GM10266 (cell line): ENCODE results near the gene COL6A2.

Source experiments
- DNase-seq: peaks from one replicate; pipeline ENCODE4 v3.0.0; 2012; ENCODE audit errors: extremely low spot score
- TF ChIP-seq, protein P1 (sequence below): IDR thresholded peaks from 2 replicates; pipeline ENCODE4 v1.5.1; 2012; ENCODE audit warnings: mild to moderate bottlenecking, low read depth; ENCODE audit not compliant: control insufficient read depth, insufficient read depth; ENCODE audit errors: missing control alignments

The COL6A2 gene

DNA sequence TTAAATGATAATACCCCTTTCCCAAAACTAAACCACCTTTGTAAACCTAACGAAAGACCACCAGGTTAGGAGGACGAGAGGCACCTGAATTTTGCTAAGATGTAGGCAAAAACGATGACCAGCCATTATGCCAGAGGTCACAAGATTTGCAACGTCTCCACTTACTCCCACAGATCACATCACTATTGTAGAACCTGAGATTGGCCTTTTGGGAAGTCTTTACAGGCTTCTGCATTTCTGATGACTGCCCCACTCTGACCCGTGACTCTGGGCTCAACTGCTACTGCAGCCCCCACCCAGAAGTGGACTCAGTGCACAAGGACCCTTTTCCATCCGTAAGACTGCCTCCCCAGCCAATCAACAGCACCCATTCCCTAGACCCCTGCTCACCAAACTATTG is 36.4 kb upstream of the COL6A2 start:
- TF ChIP-seq, protein P1, sequence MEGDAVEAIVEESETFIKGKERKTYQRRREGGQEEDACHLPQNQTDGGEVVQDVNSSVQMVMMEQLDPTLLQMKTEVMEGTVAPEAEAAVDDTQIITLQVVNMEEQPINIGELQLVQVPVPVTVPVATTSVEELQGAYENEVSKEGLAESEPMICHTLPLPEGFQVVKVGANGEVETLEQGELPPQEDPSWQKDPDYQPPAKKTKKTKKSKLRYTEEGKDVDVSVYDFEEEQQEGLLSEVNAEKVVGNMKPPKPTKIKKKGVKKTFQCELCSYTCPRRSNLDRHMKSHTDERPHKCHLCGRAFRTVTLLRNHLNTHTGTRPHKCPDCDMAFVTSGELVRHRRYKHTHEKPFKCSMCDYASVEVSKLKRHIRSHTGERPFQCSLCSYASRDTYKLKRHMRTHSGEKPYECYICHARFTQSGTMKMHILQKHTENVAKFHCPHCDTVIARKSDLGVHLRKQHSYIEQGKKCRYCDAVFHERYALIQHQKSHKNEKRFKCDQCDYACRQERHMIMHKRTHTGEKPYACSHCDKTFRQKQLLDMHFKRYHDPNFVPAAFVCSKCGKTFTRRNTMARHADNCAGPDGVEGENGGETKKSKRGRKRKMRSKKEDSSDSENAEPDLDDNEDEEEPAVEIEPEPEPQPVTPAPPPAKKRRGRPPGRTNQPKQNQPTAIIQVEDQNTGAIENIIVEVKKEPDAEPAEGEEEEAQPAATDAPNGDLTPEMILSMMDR = no peak
- no peak for DNase-seq

DNA sequence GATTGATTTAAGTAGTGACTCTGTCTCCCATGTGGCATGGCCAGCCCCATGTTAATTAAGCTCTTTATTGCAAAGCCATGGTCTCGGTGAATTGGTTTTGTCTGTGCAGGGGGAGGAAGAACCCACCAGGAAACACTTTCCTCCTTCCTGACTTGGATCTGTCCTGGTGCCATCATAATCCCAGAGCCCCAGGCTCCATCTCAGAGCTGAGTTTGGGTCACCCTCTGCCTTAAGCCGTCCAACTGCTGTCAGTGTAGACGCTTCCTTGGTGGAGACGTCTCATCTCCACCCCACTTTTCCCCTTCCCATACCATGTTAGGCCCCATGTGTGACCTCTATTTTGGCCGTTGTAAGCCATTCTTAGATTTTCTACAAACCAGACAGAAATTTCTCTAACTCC is 36.0 kb upstream of the COL6A2 start:
- TF ChIP-seq, protein P1 = no peak
- DNase-seq = no peak

DNA sequence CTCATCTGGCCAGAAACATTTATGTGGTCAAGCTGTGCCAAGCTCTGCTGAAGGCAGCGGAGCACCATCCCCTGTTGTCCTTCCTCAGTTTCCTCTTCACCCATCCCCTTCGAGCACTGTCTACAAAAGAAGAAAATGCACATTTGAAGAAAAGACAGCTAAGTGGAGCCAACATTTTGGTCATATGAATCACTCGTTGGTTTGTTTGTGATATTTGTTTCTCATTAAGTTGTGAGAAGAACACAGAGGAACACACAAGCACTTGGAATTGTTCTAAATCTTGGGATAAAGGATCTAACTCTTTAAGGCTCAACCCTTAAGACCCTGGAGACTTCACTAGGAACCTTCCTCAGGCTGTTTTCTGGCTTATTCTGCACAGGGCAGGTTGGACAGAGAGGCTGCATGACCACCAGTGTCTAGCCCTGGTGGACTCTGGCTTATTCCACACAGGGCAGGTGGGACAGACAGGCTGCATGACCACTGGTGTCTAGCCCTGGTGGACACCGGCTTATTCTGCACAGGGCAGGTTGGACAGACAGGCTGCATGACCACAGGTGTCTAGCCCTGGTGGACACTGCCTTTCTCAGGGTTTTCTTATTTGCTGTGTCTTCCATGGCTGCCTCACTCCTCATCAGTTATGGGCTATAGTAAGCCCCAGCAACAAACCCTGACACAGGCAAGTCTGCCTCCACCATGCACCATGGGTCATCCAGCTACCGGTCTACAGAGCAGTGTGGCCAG is 35.3 kb upstream of the COL6A2 start:
- no peak for DNase-seq
- TF ChIP-seq, protein P1 = no peak

DNA sequence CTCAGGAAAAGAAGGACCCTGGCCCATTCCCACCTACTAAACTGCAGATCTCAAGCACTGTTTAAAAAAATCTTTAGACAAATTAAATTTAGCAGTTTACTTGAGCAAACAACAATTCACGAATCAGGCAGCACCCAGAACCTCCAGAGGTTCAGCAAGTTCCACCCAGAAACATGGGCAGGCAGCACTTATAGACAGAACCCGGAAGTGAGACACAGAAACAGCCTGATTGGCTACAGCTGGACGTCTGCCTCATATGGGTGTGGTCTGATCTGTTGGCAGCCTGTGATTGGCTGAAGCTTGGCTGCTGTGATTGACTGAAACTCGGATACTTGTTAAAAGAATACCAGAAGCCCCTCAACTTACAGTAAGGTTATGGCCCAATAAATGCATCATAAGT is 34.7 kb upstream of the COL6A2 start:
- DNase-seq = no peak
- TF ChIP-seq, protein P1 = no peak

DNA sequence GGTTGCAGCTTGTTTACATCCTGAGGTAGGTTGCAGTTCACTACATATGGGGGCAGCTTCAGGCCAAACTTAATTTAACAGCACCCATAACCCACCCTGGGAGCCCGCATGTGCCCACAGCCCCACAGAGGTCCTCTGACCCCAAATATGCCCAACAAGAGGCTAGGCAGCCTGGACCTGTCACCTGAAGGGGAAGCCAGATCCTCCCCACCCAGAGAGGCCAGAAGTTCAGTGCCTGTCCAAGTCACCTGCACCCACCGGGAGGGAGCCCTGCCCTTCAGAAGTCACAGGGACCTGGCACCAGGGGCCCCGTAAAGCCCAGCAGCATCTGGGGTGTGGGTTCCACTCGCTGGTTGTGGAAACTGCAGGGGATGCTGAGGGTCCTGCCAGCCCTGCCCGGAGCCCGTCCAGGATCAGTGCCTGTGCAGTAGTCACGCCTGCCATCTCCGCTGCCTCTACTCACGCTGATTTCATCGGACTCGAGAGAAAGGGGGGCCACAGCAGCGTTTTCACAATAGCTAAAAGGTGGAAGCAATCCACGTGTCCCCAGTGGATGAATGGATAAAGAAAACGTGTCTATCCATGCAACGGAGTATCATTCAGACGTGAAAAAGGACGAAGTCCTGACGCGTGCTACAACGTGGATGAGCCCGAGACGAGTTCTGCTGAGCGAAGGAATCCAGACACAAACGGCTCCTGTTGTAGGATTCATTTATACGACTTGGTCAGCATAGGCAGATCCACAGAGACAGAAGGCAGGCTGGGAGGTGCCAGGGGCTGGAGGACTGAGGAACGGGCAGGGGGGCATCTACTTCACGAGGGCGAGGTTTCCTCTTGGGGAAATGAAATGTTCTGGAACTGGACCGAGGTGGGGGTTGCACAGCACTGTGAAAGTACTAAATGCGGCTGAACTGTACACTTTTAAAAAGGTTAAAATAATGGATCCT is 33.9 kb upstream of the COL6A2 start:
- TF ChIP-seq, protein P1 = no peak
- no peak for DNase-seq

DNA sequence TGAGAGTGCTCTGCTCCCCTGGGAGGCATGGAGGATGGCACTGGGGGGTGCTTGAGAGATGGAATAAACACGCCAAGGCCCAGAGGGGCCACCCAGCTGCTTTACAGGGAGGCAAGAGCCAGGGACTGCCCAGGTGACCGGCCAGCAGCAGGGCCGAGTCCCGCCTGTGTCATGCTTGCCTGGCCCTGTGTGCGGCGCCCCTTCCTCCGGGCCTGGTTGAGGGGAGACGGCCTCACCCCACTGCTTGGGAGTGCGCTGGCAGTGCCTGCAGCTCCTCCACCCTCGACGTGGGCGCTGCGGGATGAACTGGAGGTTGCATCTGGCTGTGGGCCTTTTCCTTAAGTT is 33.1 kb upstream of the COL6A2 start:
- DNase-seq = no peak
- TF ChIP-seq, protein P1 = no peak
